OCI-LY7 (cell line): ENCODE results near the gene GPR87.

ENCODE experiments used
- EZH2phosphoT487 ChIP-seq: fragments of 200-600 bp; sonication (generic); IDR thresholded peaks from 2 replicates; pipeline ENCODE4 v1.6.1; 2018; ENCODE audit warnings: low read depth, borderline replicate concordance, mild to moderate bottlenecking, mixed run types, antibody characterized with exemption, low read length, moderate library complexity, mixed read lengths
- TF ChIP-seq, protein P1 (sequence below): fragments of 200-600 bp; sonication (generic); conservative IDR thresholded peaks from 2 replicates; pipeline ENCODE4 v1.5.1; 2014; ENCODE audit warnings: mild to moderate bottlenecking, antibody characterized with exemption, low read length, moderate library complexity, mixed read lengths

DNA sequence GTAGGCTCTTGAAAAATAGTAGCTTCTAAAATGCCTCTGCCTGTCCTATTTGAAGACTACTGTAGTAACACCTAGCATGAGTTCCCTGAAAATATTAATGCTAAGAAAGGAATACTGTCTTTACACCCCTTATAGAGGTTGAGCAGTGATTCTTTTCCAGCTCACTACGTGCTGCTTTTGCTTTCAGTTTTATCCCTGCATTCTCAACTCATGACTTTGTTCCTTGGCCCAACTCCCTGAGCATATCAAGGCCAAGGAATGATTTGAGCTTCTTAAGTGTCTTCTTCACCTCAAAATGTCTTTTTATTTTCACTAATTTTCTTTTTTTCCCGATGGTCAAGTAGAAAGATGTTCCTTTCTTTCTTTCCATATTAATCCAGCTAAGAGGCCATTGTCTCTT lies 29.2 kb upstream of the GPR87 start:
- no peak for TF ChIP-seq EZH2phosphoT487
- TF ChIP-seq, protein P1, sequence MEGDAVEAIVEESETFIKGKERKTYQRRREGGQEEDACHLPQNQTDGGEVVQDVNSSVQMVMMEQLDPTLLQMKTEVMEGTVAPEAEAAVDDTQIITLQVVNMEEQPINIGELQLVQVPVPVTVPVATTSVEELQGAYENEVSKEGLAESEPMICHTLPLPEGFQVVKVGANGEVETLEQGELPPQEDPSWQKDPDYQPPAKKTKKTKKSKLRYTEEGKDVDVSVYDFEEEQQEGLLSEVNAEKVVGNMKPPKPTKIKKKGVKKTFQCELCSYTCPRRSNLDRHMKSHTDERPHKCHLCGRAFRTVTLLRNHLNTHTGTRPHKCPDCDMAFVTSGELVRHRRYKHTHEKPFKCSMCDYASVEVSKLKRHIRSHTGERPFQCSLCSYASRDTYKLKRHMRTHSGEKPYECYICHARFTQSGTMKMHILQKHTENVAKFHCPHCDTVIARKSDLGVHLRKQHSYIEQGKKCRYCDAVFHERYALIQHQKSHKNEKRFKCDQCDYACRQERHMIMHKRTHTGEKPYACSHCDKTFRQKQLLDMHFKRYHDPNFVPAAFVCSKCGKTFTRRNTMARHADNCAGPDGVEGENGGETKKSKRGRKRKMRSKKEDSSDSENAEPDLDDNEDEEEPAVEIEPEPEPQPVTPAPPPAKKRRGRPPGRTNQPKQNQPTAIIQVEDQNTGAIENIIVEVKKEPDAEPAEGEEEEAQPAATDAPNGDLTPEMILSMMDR: no peak
